Inferior parietal cortex (tissue), 1 donor: Measurements from ENCODE around the gene AGBL5.
A peak's percentile ranks its signal among the peaks of the same experiment; 100 is the strongest.

Source experiments
- DNase-seq: peaks from one replicate; pipeline ENCODE4 v3.0.0-alpha.2; 2016; ENCODE audit errors: extremely low spot score

AGBL5 gene

DNA sequence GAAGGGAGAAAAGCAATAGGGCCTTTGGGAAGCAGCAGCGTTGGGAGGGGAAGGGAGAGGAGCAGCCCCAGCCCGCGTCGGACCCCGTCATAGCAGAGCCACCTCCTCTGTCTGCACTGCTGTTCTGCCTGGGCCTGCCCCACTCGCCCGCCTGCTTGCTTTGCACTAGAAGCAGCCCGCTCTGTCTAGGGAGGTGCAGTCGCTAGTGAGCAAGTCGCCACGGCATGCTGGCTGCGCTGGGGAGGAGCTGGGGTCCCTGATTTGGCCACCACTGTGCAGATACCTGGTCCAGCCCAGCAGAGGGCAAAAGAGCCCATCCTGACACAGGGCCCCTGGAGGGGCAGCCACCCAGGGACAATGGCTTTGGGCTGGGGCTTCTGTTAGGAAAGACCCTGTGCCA is 26.7 kb upstream of the AGBL5 start:
- DNase-seq, result no peak

DNA sequence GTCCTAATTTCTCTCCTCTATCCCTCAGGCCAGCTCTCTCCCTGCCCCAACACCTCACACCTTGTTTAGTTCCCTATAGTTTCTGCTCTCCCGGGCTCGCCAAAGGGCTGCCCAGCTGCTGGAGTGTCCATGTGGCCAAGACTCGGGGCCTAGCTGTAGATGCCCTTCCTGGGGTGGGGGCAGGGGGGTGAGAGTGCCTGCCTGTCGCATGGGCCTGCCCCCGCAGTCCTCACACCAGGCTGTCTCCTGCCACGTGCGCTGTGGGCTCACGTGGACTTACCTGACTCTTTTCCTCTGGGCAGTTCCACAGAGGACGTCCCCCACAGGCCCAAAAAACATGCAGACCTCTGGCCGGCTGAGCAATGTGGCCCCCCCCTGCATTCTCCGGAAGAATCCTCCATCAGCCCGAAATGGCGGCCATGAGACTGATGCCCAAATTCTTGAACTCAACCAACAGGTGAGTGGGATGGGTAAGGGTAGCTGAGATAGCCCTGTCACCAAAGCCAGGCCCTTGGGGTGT is 26.1 kb upstream of the AGBL5 start:
- no peak for DNase-seq

DNA sequence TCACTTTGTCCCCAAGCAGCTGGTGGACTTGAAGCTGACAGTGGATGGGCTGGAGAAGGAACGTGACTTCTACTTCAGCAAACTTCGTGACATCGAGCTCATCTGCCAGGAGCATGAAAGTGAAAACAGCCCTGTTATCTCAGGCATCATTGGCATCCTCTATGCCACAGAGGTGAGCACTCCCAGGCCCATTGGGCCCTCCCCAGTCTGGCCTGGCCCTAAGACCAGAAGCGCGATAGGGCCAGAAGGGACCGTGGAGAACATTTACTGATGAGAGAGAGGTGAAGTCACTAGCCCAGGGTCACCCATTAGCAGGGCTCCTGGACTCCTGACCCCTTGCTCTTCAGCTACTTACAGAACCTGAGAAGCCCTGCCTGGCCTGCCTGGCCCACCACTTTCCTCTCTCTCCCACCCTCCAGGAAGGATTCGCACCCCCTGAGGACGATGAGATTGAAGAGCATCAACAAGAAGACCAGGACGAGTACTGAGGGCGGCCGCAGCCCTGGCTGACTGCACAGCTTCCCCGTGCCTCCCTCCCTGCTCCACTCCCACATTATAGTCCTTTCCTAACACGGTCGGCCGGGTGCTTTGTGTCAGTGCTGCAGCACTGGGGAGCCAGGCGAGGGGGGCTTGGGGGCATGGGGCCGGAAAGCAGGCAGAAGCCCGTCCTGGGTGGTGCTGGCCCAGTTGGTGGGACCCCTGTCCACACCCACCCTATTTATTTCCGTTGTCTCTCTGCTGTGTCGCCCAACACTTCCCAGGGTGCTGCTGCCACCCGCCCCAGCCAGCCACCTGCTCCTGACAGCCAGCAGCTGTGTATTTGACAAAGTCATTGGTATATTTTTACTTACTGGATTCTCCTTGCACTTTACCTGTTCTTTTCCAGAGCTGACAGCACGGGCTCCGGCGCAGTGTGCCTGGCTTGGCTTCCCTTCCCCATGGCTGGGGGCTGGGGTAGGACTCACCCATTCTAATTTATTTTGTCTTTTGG is 25.3 kb upstream of the AGBL5 start:
- DNase-seq, result no peak

DNA sequence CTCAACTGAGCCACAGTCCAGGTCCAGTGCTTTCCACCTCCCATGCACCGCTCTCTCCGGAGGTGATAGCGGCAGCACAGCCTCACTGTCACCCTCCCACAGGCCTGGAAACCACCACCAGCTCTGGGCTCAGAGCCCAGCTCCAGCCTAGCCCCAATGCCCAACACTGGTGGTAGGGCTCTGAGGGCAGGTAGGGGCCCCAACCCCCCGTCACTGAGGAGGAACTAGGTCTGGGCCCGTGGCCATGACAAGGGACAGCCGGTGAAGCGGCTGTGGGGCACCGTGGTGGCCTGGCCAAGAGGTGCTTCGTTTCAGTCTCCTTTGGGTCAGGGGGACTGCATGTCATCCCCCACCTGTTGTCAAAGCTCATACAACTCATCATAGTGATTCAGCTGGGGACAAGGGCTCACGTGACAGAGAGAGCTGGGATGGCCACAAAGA is 24.2 kb upstream of the AGBL5 start:
- no peak for DNase-seq

DNA sequence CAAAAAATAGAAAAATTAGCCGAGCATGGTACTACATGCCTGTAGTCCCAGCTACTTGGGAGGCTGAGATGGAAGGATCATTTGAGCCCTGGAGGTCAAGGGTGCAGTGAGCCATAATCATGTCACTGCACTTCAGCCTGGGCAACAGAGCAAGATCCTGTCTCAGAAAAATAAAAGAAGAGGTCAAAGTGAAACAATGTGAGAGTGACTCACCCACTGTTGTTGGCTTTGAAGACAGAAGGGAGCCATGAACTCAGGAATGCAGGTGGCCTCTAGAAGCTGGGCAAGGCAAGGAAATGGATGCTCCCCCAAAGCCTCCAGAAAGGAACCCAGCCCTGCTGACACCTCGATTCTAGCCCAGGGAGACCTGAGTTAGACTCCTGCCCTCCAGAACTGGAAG is 22.4 kb upstream of the AGBL5 start:
- no peak for DNase-seq

DNA sequence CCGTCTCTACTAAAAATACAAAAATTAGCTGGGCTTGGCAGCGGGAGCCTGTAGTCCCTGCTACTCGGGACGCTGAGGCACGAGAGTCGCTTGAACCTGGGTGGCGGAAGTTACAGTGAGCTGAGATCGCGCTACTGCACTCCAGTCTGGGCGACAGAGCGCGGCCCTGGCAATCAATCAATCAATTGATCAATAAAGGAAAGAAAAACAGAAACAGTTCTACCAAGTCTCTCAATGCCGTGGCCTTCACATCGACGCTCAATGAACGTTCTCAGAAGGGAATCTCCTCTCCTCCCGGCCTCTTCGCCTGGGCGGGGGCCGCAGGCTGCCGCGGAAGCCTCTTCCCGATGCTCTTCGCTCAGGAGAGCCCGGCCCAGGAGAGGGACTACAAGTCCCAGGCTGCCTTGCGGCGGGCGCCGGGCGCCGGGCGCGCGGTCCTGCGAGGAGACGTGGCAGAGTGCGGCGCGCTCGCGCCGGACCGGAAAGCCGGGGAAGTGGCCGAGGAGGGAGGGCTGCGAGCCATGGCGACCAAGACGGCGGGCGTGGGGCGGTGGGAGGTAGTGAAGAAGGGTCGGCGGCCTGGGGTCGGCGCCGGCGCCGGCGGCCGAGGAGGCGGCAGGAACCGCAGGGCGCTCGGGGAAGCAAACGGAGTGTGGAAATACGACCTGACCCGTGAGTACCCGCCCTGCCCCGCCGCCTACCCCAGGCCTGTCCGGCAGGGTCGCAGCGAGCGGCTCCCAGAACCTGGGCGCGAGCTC is 18.8 kb upstream of the AGBL5 start, which contains the start of gene TMEM214:
Gene TMEM214, plus strand, starts transcription at position 471 of the 758 bp plus-strand sequence. Its CDS starts 51 bp downstream, at position 522.
- peak; percentile 84 for DNase-seq

DNA sequence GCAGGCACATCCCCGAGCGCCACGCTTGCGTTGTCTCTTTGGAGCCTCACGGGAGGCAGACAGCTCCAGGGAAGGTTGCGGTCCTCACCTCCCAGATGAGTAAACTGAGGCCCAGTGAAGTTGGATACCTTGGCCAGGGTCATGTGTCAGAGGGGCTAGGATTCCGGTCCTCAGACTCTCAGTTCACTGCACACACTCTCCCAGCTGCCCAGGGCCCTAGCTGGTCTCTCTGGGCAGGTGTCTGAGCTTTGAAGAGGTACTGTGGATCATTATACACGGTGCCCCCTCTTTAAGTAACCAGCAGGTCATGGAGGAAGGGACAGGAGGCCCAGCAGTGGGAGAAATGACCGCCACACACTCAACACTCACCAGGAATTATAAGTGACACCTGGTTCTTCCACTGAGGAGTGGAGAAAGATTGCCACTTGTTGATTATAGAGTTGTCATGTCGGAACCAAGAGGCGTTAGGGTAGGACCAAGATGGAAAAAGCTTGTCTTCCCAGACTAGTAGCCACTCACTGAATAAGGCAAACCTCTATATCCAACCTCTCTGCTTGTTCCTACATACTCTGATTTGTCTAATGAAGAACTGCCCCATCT is 18.1 kb upstream of the AGBL5 start:
- DNase-seq, result no peak

DNA sequence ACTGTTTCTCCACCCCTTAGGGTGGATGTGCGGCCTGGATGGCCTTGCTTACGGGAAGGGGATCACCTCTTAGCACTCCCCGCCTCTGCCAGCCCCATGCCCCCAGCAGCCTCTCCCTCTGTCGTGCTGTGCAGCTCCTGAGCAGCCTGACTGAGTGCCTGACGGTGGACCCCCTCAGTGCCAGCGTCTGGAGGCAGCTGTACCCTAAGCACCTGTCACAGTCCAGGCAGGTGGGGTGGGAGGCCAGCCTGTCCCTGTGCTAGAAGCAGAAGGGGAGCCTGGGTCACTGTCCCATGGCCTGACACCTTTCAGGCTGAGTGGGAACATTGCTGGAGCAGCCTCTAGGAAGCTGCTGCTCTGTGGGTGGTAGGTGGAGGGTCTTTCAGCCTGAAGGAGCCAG is 13.5 kb upstream of the AGBL5 start:
- no peak for DNase-seq

DNA sequence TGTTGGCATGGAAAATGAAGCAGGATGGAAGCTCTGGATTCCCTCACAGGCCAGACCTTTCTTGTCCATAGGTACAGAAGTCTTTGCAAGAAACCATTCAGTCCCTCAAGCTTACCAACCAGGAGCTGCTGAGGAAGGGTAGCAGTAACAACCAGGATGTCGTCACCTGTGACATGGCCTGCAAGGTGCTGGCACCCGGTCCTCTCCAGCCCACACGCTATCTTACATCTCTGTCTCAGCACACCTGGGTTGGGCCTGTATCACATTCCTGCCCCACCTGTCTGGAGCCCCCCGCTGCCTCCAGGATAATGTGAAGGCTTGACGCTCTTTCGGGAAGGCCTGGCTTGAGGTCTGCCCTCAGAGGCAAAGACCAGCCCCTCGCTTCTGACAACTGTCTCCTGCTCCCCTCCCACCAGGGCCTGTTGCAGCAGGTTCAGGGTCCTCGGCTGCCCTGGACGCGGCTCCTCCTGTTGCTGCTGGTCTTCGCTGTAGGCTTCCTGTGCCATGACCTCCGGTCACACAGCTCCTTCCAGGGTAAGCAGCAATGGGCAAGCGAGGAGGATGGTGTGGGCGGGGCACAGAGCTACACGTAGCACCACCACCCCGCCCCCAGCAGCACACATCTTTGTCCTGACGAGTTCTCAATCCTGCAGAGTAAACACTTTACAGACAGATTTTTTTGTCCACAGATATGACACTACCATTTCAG is 12.7 kb upstream of the AGBL5 start:
- DNase-seq, result no peak

DNA sequence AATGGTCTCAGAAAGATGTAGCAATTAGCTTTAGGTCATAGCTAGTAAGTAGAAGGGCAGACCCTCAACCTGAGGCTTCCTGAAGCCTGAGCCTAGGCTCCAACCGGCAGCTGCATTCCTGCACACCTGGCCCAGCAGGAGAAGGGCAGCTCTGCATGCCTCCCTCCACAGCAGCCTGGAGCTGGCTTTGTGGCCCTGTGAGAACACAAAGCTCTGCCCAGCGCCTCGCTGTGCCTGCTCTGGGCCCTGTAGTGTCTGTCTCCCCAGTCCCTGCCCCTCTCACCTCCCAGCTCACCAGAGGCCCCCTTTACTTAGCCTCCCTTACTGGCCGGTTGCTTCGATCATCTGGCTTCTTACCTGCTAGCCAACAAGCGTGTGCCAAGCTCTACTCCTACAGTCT is 12.0 kb upstream of the AGBL5 start:
- DNase-seq, result no peak

DNA sequence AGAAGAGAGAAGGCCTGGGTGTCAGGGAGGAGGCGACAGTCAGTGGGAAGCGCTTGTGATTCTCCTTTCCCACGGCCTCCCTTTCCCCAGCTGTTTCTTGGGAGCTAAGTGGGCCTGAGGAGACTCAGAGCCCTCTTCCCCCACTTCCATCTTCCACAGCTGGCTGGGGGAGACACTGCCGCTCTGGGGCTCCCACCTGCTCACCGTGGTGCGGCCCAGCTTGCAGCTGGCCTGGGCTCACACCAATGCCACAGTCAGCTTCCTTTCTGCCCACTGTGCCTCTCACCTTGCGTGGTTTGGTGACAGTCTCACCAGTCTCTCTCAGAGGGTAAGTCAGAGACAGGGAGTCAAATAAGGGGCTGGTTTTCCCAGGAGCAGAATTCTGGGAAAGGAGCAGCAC is 11.6 kb upstream of the AGBL5 start:
- DNase-seq, result no peak

DNA sequence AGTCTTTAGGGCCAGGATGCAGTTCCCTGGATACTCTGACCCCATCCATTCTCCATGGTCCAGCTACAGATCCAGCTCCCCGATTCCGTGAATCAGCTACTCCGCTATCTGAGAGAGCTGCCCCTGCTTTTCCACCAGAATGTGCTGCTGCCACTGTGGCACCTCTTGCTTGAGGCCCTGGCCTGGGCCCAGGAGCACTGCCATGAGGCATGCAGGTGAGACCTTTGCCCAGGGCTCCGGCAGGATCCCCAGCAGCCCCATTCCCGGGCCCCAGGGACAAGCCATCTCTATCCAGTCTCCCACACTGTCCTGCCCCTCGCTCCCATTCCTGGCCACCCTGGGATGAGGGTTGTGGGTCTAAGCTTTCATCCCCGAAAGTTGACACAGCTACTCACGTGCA is 11.2 kb upstream of the AGBL5 start:
- no peak for DNase-seq

DNA sequence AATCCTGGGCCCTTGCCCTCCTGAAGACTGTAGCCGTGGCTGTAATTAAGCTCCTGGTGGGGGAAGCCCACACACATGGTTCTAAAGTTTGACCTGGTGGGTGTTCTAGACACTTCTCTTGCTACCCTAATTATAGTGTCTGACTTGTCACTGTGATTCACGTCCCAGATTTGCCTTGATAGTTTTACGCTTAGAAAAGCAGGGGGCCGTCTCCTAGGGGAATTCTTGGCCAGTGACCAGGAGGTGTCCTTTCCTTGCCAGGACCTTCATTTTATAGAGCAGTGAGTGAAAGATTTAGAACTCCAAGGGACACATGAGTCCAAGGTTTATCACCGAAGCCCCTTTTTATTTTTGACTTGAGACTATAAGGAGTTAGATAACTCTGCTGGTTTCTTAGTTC is 9.7 kb upstream of the AGBL5 start:
- peak; percentile 8 for DNase-seq

DNA sequence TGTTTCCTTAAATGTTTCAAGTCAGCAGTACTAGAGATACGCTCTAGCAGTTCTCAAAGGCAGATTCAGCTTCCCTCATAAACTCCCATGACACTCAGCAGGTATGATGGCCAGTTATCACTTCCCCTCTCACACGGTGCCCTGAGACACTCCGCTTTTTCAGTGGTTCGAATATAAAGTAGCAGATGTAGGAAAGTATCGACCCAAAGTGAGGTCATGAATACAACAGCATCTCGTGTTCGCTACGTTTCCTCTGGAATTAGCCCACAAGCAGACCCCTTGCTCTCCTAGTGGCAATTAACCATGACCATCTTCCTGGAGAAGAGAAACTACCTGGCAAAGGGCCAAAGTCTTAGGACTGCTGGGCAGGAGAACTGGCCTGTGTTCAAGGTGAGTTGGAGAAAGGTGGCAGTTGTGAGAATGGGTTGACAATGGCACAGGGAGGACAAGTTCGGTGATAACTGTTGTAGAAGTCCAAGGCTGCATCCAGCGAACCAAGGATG is 9.3 kb upstream of the AGBL5 start:
- peak; percentile 11 for DNase-seq

DNA sequence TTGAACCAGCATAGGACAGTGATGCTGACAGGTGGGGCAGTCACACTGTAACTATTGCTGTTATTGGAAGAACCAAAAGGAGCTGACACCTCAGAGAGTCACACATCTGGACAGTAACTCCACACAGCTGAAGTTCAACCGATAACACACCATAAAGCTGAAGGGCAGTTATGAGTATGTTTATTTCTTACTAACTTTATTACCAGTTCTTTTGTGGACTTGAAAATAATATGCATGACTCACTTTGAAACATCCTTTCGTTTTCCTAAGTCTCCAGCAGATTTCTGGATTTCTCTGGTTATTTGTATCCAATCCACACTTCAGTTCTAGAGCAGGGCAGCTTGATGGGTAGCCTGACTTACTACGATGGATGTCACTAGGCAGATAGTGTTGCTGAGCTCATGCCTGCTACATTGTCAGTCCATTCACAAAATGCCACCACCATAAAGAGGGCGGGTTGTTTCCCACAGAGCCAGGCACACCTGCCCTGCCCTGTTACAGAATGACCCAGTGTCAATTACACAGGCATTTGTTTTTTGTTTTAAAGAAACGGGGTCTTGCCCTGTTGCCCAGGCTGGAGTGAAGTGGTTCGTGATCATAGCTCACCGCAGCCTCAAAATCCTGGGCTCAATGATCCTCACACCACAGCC is 8.4 kb upstream of the AGBL5 start:
- no peak for DNase-seq

DNA sequence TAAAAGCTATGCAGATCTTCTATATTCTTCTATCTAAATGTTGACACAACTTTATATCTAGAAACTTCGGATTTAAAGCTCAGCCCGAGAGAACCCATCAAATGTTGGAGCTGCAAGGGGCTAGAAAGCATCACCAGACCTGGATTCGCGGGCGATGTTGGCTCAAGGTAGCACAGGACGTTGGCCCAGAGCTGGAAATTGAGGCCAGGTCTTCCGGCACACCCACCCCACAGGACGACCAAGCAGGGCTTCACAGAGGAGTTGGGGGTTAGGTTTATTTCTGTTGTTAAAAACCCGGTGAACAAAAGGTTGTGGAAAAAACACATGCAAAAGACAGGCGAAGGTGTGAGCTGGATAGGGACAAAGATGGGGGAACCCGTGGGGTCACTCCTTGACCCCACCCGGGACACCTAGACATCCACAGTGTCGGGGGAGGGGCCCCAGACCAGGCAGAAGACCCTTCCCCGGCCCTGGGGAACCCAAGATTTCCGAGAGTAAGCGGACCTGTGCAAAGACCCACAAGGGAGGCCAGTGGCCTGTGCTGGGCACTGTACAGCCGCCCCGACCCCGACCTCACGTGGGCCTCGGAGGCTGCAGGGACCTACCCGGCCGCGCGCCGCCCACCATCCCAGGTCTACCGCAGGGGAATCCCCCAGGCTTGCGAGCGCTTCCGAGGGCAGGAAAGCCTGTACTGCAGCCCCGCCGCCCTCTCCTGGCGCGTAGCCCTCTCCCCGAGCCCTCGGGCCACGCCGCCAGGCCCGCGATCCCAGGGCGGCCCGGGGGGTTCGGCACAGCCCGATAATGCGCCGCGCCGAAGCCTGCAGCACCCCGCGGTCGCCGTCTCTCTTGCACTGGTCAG is 1.8 kb upstream of the AGBL5 start:
- no peak for DNase-seq

DNA sequence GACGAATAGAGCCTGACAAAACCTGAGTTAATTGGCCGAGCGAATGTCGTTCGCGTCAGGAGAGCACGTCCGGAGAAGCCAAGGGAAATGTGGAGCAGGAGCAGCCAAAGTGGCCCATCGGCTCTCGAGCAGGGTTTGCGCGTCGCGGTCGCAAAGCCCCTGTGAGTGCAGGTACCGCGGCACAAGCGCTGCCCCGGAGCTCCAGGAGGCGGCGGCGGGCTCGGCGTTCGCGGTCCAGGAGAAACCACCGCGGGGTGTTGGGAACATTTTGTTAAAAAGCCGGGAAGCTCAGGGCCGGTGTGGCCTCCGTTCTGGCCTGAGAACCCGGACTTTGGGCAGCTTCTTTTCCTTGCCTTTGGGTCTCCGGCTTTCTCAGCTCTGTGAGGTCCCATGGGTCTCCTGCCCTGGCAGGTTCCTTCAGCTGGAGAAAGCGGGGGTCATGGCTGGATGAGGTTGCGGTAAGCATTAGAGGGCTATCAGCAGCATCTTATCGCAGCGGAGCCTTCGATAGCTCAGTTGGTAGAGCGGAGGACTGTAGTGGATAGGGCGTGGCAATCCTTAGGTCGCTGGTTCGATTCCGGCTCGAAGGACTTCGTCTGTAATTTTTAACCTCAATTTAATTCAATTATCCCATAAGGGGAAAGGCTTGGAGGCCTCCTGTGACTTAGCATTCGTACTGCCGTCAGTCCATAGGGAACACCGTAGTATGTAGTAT is 1.0 kb upstream of the AGBL5 start:
- peak; percentile 98 for DNase-seq

DNA sequence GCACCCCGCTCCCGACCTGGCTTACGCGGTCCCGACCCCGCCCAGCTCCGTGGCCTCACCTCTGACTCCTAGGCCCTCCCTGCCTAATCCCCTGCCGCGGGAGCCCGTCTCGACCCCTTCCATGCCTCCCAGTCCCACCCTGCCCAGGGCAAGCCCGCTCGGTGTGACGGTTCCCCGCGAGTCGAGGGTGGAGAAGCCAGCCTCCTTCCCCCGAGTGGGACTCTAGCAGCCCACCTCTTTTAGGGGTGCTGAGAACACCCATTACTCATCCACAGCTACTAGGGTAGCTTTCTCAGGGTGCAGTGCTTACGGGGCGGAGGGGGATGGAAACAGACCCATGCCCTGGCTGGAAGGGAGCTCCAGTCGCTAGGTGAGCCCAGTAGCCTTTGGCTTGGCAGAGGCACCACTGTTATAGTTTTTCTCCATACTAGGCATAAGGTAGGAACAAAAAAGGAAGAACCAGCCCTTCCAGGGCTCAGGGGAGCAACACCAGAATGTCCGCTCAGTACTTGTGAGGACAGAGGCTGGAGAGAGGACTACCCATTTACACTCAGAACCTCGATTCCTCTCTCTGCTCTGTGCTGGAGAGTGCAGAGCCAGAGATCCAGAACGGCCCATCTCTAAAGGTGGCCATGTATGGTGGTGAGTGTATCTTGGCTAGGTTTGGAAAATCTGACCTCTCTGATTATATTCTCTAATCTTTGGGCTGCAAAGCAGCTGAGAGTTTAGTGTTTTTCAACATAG is 606 bp downstream of the AGBL5 start:
- DNase-seq, result no peak
